Immature natural killer cell (primary cell): ENCODE results near the gene ZNF569. TPM values are rescaled to one million over a fixed set of nuclear protein-coding genes. Genes with fewer than 3 reads are reported as not detected.
A peak's percentile ranks its signal among the peaks of the same experiment; 100 is the strongest.
"Not testable (repeated sequence)": the region's sequence is repeated elsewhere in the genome, so short reads cannot be mapped to it uniquely, and the experiment has no call there.

Experiments
- DNase-seq, 3 donors: peaks; one replicate each; pipeline ENCODE4 v3.0.0; 2022; ENCODE audit warnings: mixed read lengths in 1 of 3
- H3K27ac Mint-ChIP-seq, 6 donors: one replicate each; pipeline ENCODE4 v1.8.0; 2020; ENCODE audit warnings: mixed read lengths in 6 of 6, mild to moderate bottlenecking in 5 of 6, inconsistent platforms in 4 of 6, moderate library complexity in 3 of 6
- H3K27me3 Mint-ChIP-seq, 3 donors: one replicate each; pipeline ENCODE4 v1.8.0; 2020 to 2021; ENCODE audit warnings: low read depth in 3 of 3, mild to moderate bottlenecking in 3 of 3, mixed read lengths in 3 of 3, moderate library complexity in 3 of 3, inconsistent platforms in 1 of 3
- H3K36me3 Mint-ChIP-seq, 3 donors: one replicate each; pipeline ENCODE4 v1.8.0; 2020; ENCODE audit warnings: mixed read lengths in 3 of 3, inconsistent platforms in 2 of 3, mild to moderate bottlenecking in 2 of 3
- H3K4me1 Mint-ChIP-seq, 2 donors: one replicate each; pipeline ENCODE4 v1.8.0; 2020; ENCODE audit warnings: inconsistent platforms in 2 of 2, mild to moderate bottlenecking in 2 of 2, mixed read lengths in 2 of 2, moderate library complexity in 1 of 2
- H3K4me3 Mint-ChIP-seq, 5 donors: one replicate each; pipeline ENCODE4 v1.8.0; 2020; ENCODE audit warnings: mild to moderate bottlenecking in 5 of 5, mixed read lengths in 5 of 5, inconsistent platforms in 3 of 5, moderate library complexity in 3 of 5
- H3K9me3 Mint-ChIP-seq, 6 donors: one replicate each; pipeline ENCODE4 v1.8.0; 2020; ENCODE audit warnings: mild to moderate bottlenecking in 6 of 6, mixed read lengths in 6 of 6, inconsistent platforms in 4 of 6, moderate library complexity in 3 of 6
- polyA plus RNA-seq, 3 donors: library from polyadenylated mRNA; unstranded; fragments of 300-500 nt; fragmentation: Illumina TruSeq; gene quantifications; one replicate each; pipeline ENCODE4 v1.2.3, GENCODE V29; 2021

Gene ZNF569
- polyA plus RNA-seq, 3 donors from 2014 or later, result 4.4 to 8.6 (median 5.0) TPM

DNA sequence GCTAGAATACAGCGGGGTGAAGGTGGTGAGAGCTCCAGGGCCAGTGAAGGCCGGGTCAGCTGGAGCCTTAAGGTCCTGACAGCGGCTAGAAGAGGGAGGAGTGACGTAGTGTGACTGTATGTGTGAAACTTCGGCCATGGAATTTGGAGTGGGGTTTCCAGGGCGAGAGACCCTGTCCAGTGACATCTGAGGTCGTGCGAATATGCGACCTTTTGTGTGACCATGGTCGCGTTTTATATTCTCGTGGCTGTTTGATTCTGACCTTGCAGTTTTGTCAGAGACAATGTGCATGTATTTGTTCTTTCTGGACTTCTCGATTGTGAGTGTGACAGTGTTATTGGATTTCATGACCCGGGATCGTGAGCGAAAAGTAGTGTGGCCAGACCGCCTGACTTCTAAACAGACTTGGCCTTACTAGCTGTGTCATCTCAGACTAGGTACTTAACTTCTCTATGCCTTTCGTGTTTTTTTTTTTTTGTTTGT is 405 bp upstream of the ZNF569 start:
- Mint-ChIP-seq H3K4me3 (peak overlapping the region; percentile 91 to 99 (median 97)), H3K27ac (peak overlapping the region; percentile 97 to 99 (median 98)), H3K4me1 (peaks cover 44 to 52% of the 10 kb centered on the region in 2 donors), H3K36me3 (peaks cover 16 to 20% (median 20%) of the 10 kb centered on the region in 3 donors), H3K9me3 (peaks cover 5 to 11% (median 8%) of the 10 kb centered on the region in 6 donors), H3K27me3 (peaks cover 8 to 26% (median 25%) of the 10 kb centered on the region in 3 donors)
- no peak for DNase-seq

- peaks cover 8 to 26% (median 25%) of the 10 kb centered on the region in 3 donors for H3K27me3 Mint-ChIP-seq
- H3K36me3 Mint-ChIP-seq, result peaks cover 16 to 20% (median 20%) of the 10 kb centered on the region in 3 donors
- H3K4me1 Mint-ChIP-seq, result peaks cover 44 to 52% of the 10 kb centered on the region in 2 donors
- peak overlapping the region; percentile 97 to 99 (median 98) for H3K27ac Mint-ChIP-seq
- peak overlapping the region; percentile 91 to 99 (median 97) for H3K4me3 Mint-ChIP-seq
- DNase-seq, result no peak
- peaks cover 5 to 11% (median 8%) of the 10 kb centered on the region in 6 donors for H3K9me3 Mint-ChIP-seq
Measured at GRCh38 chr19:37466277-37466797, 907 bp downstream of the ZNF569 start.

GRCh38 chr19:37452500-37453245 is 14.6 kb downstream of the ZNF569 start:
- H3K27ac Mint-ChIP-seq, result peak overlapping the region in 1 of 6 donors; percentile 41
- no peak for DNase-seq
- peaks cover 2 to 3% (median 2%) of the 10 kb centered on the region in 3 donors for H3K27me3 Mint-ChIP-seq
- no peaks in the 10 kb centered on the region for H3K4me1 Mint-ChIP-seq
- peaks cover 74 to 98% (median 93%) of the 10 kb centered on the region in 6 donors for H3K9me3 Mint-ChIP-seq
- H3K4me3 Mint-ChIP-seq, result no peak overlapping the region
- H3K36me3 Mint-ChIP-seq, result peaks cover 57 to 63% (median 60%) of the 10 kb centered on the region in 3 donors

DNA sequence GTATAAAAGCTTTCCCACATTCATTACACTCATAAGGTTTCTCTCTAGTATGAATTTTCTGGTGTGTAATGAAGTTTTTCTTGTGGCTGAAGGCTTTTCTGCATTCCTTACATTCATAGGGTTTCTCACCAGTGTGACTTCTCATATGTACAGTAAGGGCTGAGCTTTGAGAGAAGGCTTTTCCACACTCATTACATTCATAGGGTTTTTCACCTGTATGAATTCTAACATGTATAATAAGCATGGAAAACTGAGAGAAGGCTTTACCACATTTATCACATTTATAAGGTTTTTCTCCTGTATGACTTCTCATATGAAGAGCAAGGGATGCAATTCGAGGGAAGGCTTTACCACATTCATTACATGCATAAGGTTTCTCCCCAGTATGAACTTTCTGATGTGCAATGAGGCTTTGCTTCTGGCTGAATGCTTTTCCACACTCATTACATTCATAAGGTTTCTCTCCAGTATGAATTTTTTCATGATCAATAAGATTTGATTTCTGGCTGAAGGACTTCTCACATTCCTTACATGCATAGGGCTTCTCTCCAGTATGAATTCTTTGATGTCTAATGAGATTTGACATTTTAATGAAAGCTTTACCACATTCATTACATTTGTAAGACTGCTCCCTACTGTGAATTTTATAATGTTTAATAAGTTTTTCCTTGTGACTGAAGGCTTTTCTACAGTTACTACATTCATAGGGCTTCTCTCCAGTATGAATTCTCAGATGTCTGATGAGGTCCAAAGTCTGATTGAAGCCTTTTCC is 53.7 kb downstream of the ZNF569 start:
- H3K9me3 Mint-ChIP-seq, result peaks cover 53 to 99% (median 91%) of the 10 kb centered on the region in 6 donors
- DNase-seq, result no peak
- H3K27ac Mint-ChIP-seq, result no peak overlapping the region
- peaks cover 0 to 3% (median 0%) of the 10 kb centered on the region in 3 donors for H3K27me3 Mint-ChIP-seq
- H3K4me1 Mint-ChIP-seq, result peaks cover 0 to 1% of the 10 kb centered on the region in 2 donors
- H3K4me3 Mint-ChIP-seq, result no peak overlapping the region
- H3K36me3 Mint-ChIP-seq, result peaks cover 54 to 62% (median 60%) of the 10 kb centered on the region in 3 donors

DNA sequence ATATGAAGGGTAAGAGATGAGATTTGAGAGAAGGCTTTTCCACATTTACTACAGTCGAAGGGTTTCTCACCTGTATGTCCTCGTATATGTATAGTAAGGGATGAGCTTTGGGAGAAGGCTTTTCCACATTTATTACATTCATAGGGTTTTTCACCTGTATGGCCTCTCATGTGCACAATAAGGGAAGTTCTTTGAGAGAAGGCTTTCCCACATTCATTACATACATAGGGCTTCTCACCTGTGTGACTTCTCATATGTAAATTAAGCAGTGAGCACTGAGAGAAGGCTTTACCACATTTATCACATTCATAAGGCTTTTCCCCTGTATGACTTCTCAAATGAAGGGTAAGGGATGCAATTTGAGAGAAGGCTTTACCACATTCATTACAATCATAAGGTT is 54.5 kb downstream of the ZNF569 start:
- Mint-ChIP-seq H3K9me3 (peaks cover 55 to 99% (median 92%) of the 10 kb centered on the region in 6 donors), H3K4me1 (peaks cover 0 to 1% of the 10 kb centered on the region in 2 donors), H3K4me3 (no peak overlapping the region), H3K36me3 (peaks cover 46 to 58% (median 56%) of the 10 kb centered on the region in 3 donors), H3K27me3 (peaks cover 0 to 2% (median 0%) of the 10 kb centered on the region in 3 donors), H3K27ac (no peak overlapping the region)
- no peak for DNase-seq

- H3K36me3 Mint-ChIP-seq, result peaks cover 8 to 22% (median 10%) of the 10 kb centered on the region in 3 donors
- H3K4me1 Mint-ChIP-seq, H3K4me3 Mint-ChIP-seq, H3K27ac Mint-ChIP-seq, H3K27me3 Mint-ChIP-seq, DNase-seq: not testable (repeated sequence)
- peaks cover 51 to 98% (median 92%) of the 10 kb centered on the region in 6 donors for H3K9me3 Mint-ChIP-seq
Measured at GRCh38 chr19:37406140-37406846, 61.0 kb downstream of the ZNF569 start.

GRCh38 chr19:37403403-37403802 is 63.8 kb downstream of the ZNF569 start:
- no peak overlapping the region for H3K27ac Mint-ChIP-seq
- H3K27me3 Mint-ChIP-seq, result peaks cover 0 to 3% (median 2%) of the 10 kb centered on the region in 3 donors
- H3K4me3 Mint-ChIP-seq, result no peak overlapping the region
- DNase-seq, result no peak
- peaks cover 39 to 95% (median 87%) of the 10 kb centered on the region in 6 donors for H3K9me3 Mint-ChIP-seq
- peaks cover 7 to 25% (median 13%) of the 10 kb centered on the region in 3 donors for H3K36me3 Mint-ChIP-seq
- H3K4me1 Mint-ChIP-seq, result no peaks in the 10 kb centered on the region

DNA sequence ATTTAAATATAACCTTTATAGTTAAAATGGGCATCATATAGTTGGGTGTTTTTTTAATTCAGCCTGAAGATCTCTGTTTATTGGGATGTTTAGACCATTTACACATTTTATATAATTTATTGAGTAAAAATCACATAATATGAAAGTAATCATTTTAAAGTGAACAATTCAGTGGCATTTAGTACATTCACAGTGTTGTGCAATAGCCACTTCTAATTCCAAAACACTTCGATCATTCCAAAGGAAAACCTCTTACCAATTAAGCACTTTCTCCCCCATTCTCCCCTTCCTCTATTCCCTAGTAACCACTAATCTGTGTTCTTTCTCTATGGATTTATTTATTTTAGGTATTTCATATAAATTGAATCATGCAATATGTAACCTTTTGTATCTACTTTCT is 66.2 kb downstream of the ZNF569 start:
- peaks cover 29 to 85% (median 78%) of the 10 kb centered on the region in 6 donors for H3K9me3 Mint-ChIP-seq
- H3K36me3 Mint-ChIP-seq, result peaks cover 5 to 23% (median 13%) of the 10 kb centered on the region in 3 donors
- no peaks in the 10 kb centered on the region for H3K4me1 Mint-ChIP-seq
- H3K4me3 Mint-ChIP-seq, result no peak overlapping the region
- H3K27me3 Mint-ChIP-seq, result peaks cover 0 to 3% (median 0%) of the 10 kb centered on the region in 3 donors
- H3K27ac Mint-ChIP-seq, result no peak overlapping the region
- no peak for DNase-seq

GRCh38 chr19:37391399-37391798 is 75.8 kb downstream of the ZNF569 start:
- not testable (repeated sequence) for H3K4me3 Mint-ChIP-seq, H3K27ac Mint-ChIP-seq, DNase-seq, H3K4me1 Mint-ChIP-seq, H3K27me3 Mint-ChIP-seq
- peaks cover 61 to 89% (median 82%) of the 10 kb centered on the region in 6 donors for H3K9me3 Mint-ChIP-seq
- H3K36me3 Mint-ChIP-seq, result peaks cover 40 to 47% (median 47%) of the 10 kb centered on the region in 3 donors

- H3K27me3 Mint-ChIP-seq, result peaks cover 0 to under 1% (median 0%) of the 10 kb centered on the region in 3 donors
Measured at GRCh38 chr19:37389234-37389633, 78.0 kb downstream of the ZNF569 start.

GRCh38 chr19:37370880-37371661 is 96.2 kb downstream of the ZNF569 start, which contains the start of gene ZNF527:
Gene ZNF527 (plus strand): TSS chr19:37371099. CDS start chr19:37374199, 3,100 bp downstream.
- peaks cover 0 to 3% (median under 1%) of the 10 kb centered on the region in 6 donors for H3K9me3 Mint-ChIP-seq
- DNase-seq, result peak; percentile 95 to 96 (median 96)
- peaks cover 7 to 8% (median 8%) of the 10 kb centered on the region in 3 donors for H3K27me3 Mint-ChIP-seq
- H3K4me1 Mint-ChIP-seq, result peaks cover 17 to 21% of the 10 kb centered on the region in 2 donors
- H3K27ac Mint-ChIP-seq, result peak within 1 kb of the TSS; percentile 88 to 100 (median 97)
- peaks cover 0 to 3% (median 0%) of the 10 kb centered on the region in 3 donors for H3K36me3 Mint-ChIP-seq
- peak within 1 kb of the TSS; percentile 97 to 100 (median 99) for H3K4me3 Mint-ChIP-seq

More at GRCh38 chr19:37389234-37389633, 78.0 kb downstream of the ZNF569 start:
- DNase-seq, result no peak
- Mint-ChIP-seq H3K9me3 (peaks cover 62 to 94% (median 89%) of the 10 kb centered on the region in 6 donors), H3K36me3 (peaks cover 52 to 65% (median 60%) of the 10 kb centered on the region in 3 donors), H3K4me3 (no peak overlapping the region), H3K27ac (no peak overlapping the region), H3K4me1 (no peaks in the 10 kb centered on the region)

DNA sequence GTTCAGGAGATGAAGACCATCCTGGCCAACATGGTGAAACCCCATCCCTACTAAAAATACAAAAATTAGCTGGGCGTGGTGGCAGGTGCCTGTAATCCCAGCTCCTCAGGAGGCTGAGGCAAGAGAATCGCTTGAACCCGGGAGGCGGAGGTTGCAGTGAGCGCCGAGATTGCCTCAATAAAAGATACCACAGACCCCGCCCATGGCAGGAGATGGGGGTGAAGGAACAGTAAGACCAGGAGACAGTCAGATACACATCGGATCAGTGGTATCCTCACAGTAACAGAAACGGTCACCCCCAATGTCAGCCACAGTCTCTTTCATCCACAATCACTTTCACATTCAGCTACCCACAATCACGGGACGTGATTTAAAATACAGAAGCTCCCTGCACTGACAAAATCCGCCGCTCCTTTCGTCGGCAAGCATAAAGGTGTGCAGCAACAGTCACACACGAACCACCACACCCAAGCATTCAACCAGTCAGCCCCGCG is 96.8 kb downstream of the ZNF569 start:
- H3K9me3 Mint-ChIP-seq, H3K27me3 Mint-ChIP-seq: not testable (repeated sequence)

More for the DNA sequence above, 96.8 kb downstream of the ZNF569 start:
- DNase-seq, H3K36me3 Mint-ChIP-seq: not testable (repeated sequence)
- Mint-ChIP-seq H3K27ac (peak overlapping the region; percentile 88 to 100 (median 97)), H3K4me1 (peaks cover 17 to 21% of the 10 kb centered on the region in 2 donors), H3K4me3 (peak overlapping the region; percentile 97 to 100 (median 99))
